ENCODE measurements around the gene SRPX2.

SRPX2 gene

DNA sequence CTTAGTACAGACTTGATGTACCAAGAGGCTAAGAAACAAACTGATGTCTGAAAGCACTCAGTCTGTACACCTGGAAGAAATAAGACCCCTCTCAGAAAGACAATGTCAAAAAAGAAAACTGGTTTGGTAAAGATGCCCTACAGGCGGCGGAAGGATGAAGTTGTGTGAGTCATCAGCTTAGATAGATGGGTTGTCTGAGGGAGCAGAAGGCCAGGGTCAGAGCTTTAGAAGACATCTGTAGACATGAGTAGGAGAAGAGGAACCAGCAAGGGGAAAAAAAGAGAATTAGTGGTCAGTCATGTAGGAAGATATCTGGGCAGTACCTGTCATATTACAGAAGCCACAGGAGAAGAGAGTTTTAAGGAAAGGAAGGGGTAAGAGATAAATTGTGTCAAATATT is 8.3 kb downstream of the SRPX2 start:
- POLR2A ChIA-PET: no interaction called here
- TF ChIP-seq ZNF169 (tag by site-specific recombination; IDR thresholded peaks at IDR 0.05): no peak
- TF ChIP-seq KLF10 (tag by site-specific recombination; IDR thresholded peaks at IDR 0.05): no peak
- no peak for TF ChIP-seq HOXA7 (CRISPR knock-in tag; IDR thresholded peaks at IDR 0.05; ENCODE audit: borderline replicate concordance)
- TF ChIP-seq TRIM28 (IDR thresholded peaks at IDR 0.05; ENCODE audit: borderline replicate concordance, low read length): no peak
- H3K27ac ChIP-seq (ENCODE audit: extremely low read depth, low read depth, low read length): no peak overlapping the region
- CTCF ChIA-PET: interaction anchor here (0.6 to 5.8 kb wide), 6 partner anchors 9 to 130 kb away, joined by 3 to 25 read pairs (median 4); partner anchors contain the start of gene SRPX2
- H3K9me3 ChIP-seq (ENCODE audit: control insufficient read depth, insufficient read depth, low read depth, low read length): no peaks in the 10 kb centered on the region
- no peak overlapping the region for H3K4me3 ChIP-seq (ENCODE audit: low read depth, low read length)
- peaks cover 0 to 3% of the 10 kb centered on the region in 2 experiments; a peak in 1 of 3 replicates for H3K36me3 ChIP-seq (ENCODE audit: control insufficient read depth in 2 of 2, insufficient read depth in 1 of 2, low read length in 2 of 2)
- no peaks in the 10 kb centered on the region for H3K4me1 ChIP-seq (ENCODE audit: control insufficient read depth, insufficient read depth, low read length)

DNA sequence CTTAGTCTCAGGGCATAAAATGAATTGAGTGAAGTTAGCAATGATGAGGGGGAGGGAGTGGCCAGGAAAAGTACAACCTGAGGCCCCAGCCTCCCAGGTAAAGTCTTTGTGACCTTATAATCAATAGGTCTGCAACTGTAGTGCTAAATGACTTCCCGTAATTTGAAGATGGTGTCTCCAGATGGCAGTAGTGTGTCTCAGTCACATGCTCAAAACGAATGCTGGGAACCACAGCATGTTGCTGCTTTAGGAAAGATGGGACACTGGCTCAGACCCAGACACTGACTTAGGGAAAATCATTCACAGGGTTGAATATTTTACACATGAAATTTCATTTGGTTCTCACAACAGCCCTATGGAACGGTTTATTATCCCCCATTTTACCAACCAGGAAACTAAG is 10.3 kb downstream of the SRPX2 start:
- Histone ChIP-seq H3K9me3 (ENCODE audit: control insufficient read depth, insufficient read depth, low read depth, low read length) (no peaks in the 10 kb centered on the region), H3K4me3 (ENCODE audit: low read depth, low read length) (no peak overlapping the region), H3K4me1 (ENCODE audit: control insufficient read depth, insufficient read depth, low read length) (no peaks in the 10 kb centered on the region), H3K36me3 (ENCODE audit: control insufficient read depth in 2 of 2, insufficient read depth in 1 of 2, low read length in 2 of 2) (peaks cover 0 to 3% of the 10 kb centered on the region in 2 experiments; a peak in 1 of 3 replicates), H3K27ac (ENCODE audit: extremely low read depth, low read depth, low read length) (no peak overlapping the region)
- CTCF ChIA-PET: interaction anchor here (0.8 to 5.8 kb wide), 13 partner anchors 9 to 114 kb away, joined by 3 to 25 read pairs (median 5); partner anchors contain the start of genes SRPX2 and TSPAN6
- no peak for TF ChIP-seq ZNF521 (tag by site-specific recombination; IDR thresholded peaks at IDR 0.05)
- POLR2A ChIA-PET: no interaction called here

GRCh38 chrX:100658941-100659381 is 15.0 kb downstream of the SRPX2 start:
- Histone ChIP-seq H3K27ac (ENCODE audit: extremely low read depth, low read depth, low read length) (no peak overlapping the region), H3K4me1 (ENCODE audit: control insufficient read depth, insufficient read depth, low read length) (no peaks in the 10 kb centered on the region), H3K4me3 (ENCODE audit: low read depth, low read length) (no peak overlapping the region), H3K36me3 (ENCODE audit: control insufficient read depth in 2 of 2, insufficient read depth in 1 of 2, low read length in 2 of 2) (peaks cover 0 to 6% of the 10 kb centered on the region in 2 experiments; a peak in 1 of 3 replicates), H3K9me3 (ENCODE audit: control insufficient read depth, insufficient read depth, low read depth, low read length) (no peaks in the 10 kb centered on the region)
- POLR2A ChIA-PET: no interaction called here
- CTCF ChIA-PET: interaction anchor here (0.6 to 2.1 kb wide), 2 partner anchors 12 to 109 kb away, joined by 4 to 10 read pairs; no protein-coding TSS in a partner anchor
- no peak for TF ChIP-seq ZNF585B (tag by site-specific recombination; IDR thresholded peaks at IDR 0.05)
- TF ChIP-seq ZFP69B (tag by site-specific recombination; IDR thresholded peaks at IDR 0.05): no peak
- TF ChIP-seq PRDM1 (tag by site-specific recombination; IDR thresholded peaks at IDR 0.05): no peak
- TF ChIP-seq ZNF610 (tag by site-specific recombination; IDR thresholded peaks at IDR 0.05; ENCODE audit: borderline replicate concordance): no peak
- no peak for TF ChIP-seq ATF2 (tag by site-specific recombination; IDR thresholded peaks at IDR 0.05; ENCODE audit: low read depth)
- TF ChIP-seq, protein P1, sequence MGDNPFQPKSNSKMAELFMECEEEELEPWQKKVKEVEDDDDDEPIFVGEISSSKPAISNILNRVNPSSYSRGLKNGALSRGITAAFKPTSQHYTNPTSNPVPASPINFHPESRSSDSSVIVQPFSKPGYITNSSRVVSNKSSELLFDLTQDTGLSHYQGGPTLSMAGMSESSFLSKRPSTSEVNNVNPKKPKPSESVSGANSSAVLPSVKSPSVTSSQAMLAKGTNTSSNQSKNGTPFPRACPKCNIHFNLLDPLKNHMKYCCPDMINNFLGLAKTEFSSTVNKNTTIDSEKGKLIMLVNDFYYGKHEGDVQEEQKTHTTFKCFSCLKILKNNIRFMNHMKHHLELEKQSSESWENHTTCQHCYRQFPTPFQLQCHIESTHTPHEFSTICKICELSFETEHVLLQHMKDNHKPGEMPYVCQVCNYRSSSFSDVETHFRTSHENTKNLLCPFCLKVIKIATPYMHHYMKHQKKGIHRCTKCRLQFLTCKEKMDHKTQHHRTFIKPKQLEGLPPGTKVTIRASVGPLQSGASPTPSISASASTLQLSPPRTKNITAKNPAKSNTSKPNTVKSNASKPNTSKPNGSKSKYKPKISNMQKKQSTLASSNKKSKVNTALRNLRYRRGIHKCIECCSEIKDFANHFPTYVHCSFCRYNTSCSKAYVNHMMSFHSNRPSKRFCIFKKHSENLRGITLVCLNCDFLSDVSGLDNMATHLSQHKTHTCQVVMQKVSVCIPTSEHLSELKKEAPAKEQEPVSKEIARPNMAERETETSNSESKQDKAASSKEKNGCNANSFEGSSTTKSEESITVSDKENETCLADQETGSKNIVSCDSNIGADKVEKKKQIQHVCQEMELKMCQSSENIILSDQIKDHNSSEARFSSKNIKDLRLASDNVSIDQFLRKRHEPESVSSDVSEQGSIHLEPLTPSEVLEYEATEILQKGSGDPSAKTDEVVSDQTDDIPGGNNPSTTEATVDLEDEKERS (tag by site-specific recombination; IDR thresholded peaks at IDR 0.05): no peak
- no peak for TF ChIP-seq PRDM6 (tag by site-specific recombination; IDR thresholded peaks at IDR 0.05)
- TF ChIP-seq ZSCAN5A (tag by site-specific recombination; IDR thresholded peaks at IDR 0.05): no peak
- TF ChIP-seq ZNF175 (tag by site-specific recombination; IDR thresholded peaks at IDR 0.05): no peak
- TF ChIP-seq, protein P2, sequence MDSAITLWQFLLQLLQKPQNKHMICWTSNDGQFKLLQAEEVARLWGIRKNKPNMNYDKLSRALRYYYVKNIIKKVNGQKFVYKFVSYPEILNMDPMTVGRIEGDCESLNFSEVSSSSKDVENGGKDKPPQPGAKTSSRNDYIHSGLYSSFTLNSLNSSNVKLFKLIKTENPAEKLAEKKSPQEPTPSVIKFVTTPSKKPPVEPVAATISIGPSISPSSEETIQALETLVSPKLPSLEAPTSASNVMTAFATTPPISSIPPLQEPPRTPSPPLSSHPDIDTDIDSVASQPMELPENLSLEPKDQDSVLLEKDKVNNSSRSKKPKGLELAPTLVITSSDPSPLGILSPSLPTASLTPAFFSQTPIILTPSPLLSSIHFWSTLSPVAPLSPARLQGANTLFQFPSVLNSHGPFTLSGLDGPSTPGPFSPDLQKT (IDR thresholded peaks at IDR 0.05; ENCODE audit: borderline replicate concordance, low read depth, low read length): no peak
- TF ChIP-seq HOXD13 (CRISPR knock-in tag; IDR thresholded peaks at IDR 0.05; ENCODE audit: borderline replicate concordance): no peak
- TF ChIP-seq ZSCAN4 (tag by site-specific recombination; IDR thresholded peaks at IDR 0.05): no peak
- no peak for TF ChIP-seq ZBTB7A (tag by site-specific recombination; IDR thresholded peaks at IDR 0.05; ENCODE audit: low read depth)
- no peak for TF ChIP-seq BCL11A (tag by site-specific recombination; IDR thresholded peaks at IDR 0.05; ENCODE audit: low read depth)
- no peak for TF ChIP-seq ZNF2 (tag by site-specific recombination; IDR thresholded peaks at IDR 0.05)

Measured in HEK293 (cell line).